Neuronal stem cell (in vitro differentiated cells): ENCODE measurements around the gene RAD52.

Experiments
- DNase-seq: peaks from one replicate; pipeline ENCODE4 v3.0.0-alpha.2; 2013; ENCODE audit warnings: low spot score
- H2AFZ ChIP-seq: one replicate; pipeline ENCODE4 v1.6.1; 2013; ENCODE audit warnings: mild to moderate bottlenecking, low read length, inconsistent platforms
- H2AK5ac ChIP-seq: 2 replicates; pipeline ENCODE4 v1.6.1; 2013; ENCODE audit warnings: low read depth, mild to moderate bottlenecking, inconsistent platforms, low read length, moderate library complexity, mixed read lengths
- H2BK120ac ChIP-seq: 2 replicates; pipeline ENCODE4 v1.6.1; 2013; ENCODE audit warnings: low read depth, mild to moderate bottlenecking, inconsistent platforms, low read length, moderate library complexity, mixed read lengths
- H2BK12ac ChIP-seq: one replicate; pipeline ENCODE4 v1.6.1; 2013; ENCODE audit warnings: low read length, inconsistent platforms
- H2BK15ac ChIP-seq: 2 replicates; pipeline ENCODE4 v1.6.1; 2013; ENCODE audit warnings: mild to moderate bottlenecking, low read length, inconsistent platforms, mixed read lengths
- H2BK5ac ChIP-seq: one replicate; pipeline ENCODE4 v1.6.1; 2013; ENCODE audit warnings: inconsistent platforms, mild to moderate bottlenecking, low read length, moderate library complexity
- H3K14ac ChIP-seq: one replicate; pipeline ENCODE4 v1.6.1; 2013; ENCODE audit warnings: low read length, inconsistent platforms
- H3K18ac ChIP-seq: 2 replicates; pipeline ENCODE4 v1.6.1; 2013; ENCODE audit warnings: low read length, inconsistent platforms
- H3K23ac ChIP-seq: 2 replicates; pipeline ENCODE4 v1.6.1; 2013; ENCODE audit warnings: low read depth, mild to moderate bottlenecking, mixed read lengths, low read length, inconsistent platforms; ENCODE audit not compliant: poor library complexity
- H3K27ac ChIP-seq: replicated peaks from 3 replicates; pipeline ENCODE4 v1.5.1; 2013; ENCODE audit warnings: low read length, inconsistent platforms
- H3K27me3 ChIP-seq, 3 experiments: 2 replicates each; pipeline ENCODE4 v1.6.1; 2013; ENCODE audit warnings: low read length in 3 of 3, mild to moderate bottlenecking in 2 of 3, inconsistent platforms in 1 of 3, low read depth in 1 of 3, mixed read lengths in 1 of 3, moderate library complexity in 1 of 3; ENCODE audit not compliant: control insufficient read depth in 3 of 3, insufficient read depth in 3 of 3
- H3K36me3 ChIP-seq, 2 donors: replicated peaks in 1 of 2; 2 replicates each; pipeline ENCODE4 v1.6.1; 2013; ENCODE audit warnings: low read length in 2 of 2; ENCODE audit not compliant: control insufficient read depth in 2 of 2, insufficient read depth in 2 of 2
- H3K4ac ChIP-seq: 2 replicates; pipeline ENCODE4 v1.6.1; 2013; ENCODE audit warnings: inconsistent platforms, mild to moderate bottlenecking, low read length, moderate library complexity
- H3K4me1 ChIP-seq, 2 donors: 1 replicate in 1 of 2; 2 replicates in 1 of 2; pipeline ENCODE4 v1.6.1; 2013; ENCODE audit warnings: low read length in 2 of 2, low read depth in 1 of 2; ENCODE audit not compliant: control insufficient read depth in 2 of 2, insufficient read depth in 1 of 2
- H3K4me2 ChIP-seq: one replicate; pipeline ENCODE4 v1.6.1; 2013; ENCODE audit warnings: mild to moderate bottlenecking, low read length, inconsistent platforms; ENCODE audit not compliant: insufficient read depth, poor library complexity, severe bottlenecking
- H3K4me3 ChIP-seq, 2 donors: 2 replicates each; pipeline ENCODE4 v1.5.1; 2013; ENCODE audit warnings: low read length in 2 of 2, mild to moderate bottlenecking in 2 of 2, inconsistent platforms in 1 of 2, moderate library complexity in 1 of 2
- H3K79me1 ChIP-seq: one replicate; pipeline ENCODE4 v1.6.1; 2013; ENCODE audit warnings: low read depth, mild to moderate bottlenecking, inconsistent platforms, low read length, moderate library complexity
- H3K9ac ChIP-seq: one replicate; pipeline ENCODE4 v1.6.1; 2013; ENCODE audit warnings: mild to moderate bottlenecking, low read depth, low read length, inconsistent platforms; ENCODE audit not compliant: poor library complexity
- H3K9me3 ChIP-seq, 2 donors: replicated peaks in 1 of 2; 2 replicates each; pipeline versions ENCODE3 to v1.6.1; 2013; ENCODE audit warnings: low read length in 2 of 2, mild to moderate bottlenecking in 2 of 2, inconsistent platforms in 1 of 2, low read depth in 1 of 2, mixed read lengths in 1 of 2, moderate library complexity in 1 of 2; ENCODE audit not compliant: control insufficient read depth in 2 of 2, insufficient read depth in 1 of 2
- H4K8ac ChIP-seq: one replicate; pipeline ENCODE4 v1.6.1; 2013; ENCODE audit warnings: low read depth, mild to moderate bottlenecking, inconsistent platforms, low read length, moderate library complexity
- H4K91ac ChIP-seq: one replicate; pipeline ENCODE4 v1.6.1; 2013; ENCODE audit warnings: low read length, low read depth, mild to moderate bottlenecking, inconsistent platforms; ENCODE audit not compliant: poor library complexity
- WGBS, 2 donors: extraction: QIAGEN DNeasy Blood & Tissue Kit; methylation state at CpG; one replicate each; pipeline ENCODE4 v1.1.7; 2013; ENCODE audit warnings: missing lambda C conversion rate in 2 of 2, mixed read lengths in 1 of 2; ENCODE audit not compliant: insufficient read length in 2 of 2, insufficient replicate concordance in 1 of 2; ENCODE audit errors: extremely low coverage in 2 of 2; 5-methylcytosine and 5-hydroxymethylcytosine counted together

Gene RAD52

GRCh38 chr12:981176-981828, 31.8 kb upstream of the RAD52 start:
- H3K79me1 ChIP-seq, result no peaks in the 10 kb centered on the region
- no peak overlapping the region for H4K8ac ChIP-seq
- no peak overlapping the region for H2BK12ac ChIP-seq
- no peaks in the 10 kb centered on the region for H3K27me3 ChIP-seq
- no peaks in the 10 kb centered on the region for H3K9me3 ChIP-seq
- H2AFZ ChIP-seq, result no peak overlapping the region
- no peak overlapping the region for H3K4me2 ChIP-seq
- H3K18ac ChIP-seq, result no peak overlapping the region
- no peaks in the 10 kb centered on the region for H3K4me1 ChIP-seq
- no peak overlapping the region for H2BK15ac ChIP-seq
- H3K9ac ChIP-seq, result no peak overlapping the region
- no peaks in the 10 kb centered on the region for H3K36me3 ChIP-seq
- H3K4me3 ChIP-seq, result no peak overlapping the region
- no peak overlapping the region for H3K14ac ChIP-seq
- no peak overlapping the region for H2BK5ac ChIP-seq
- H3K23ac ChIP-seq, result no peak overlapping the region
- no peak overlapping the region for H2AK5ac ChIP-seq
- WGBS, 2 donors, result no CpG with 5 or more reads among the region's 8 CpGs
- no peak overlapping the region for H3K4ac ChIP-seq
- no peak overlapping the region for H2BK120ac ChIP-seq
- no peak for DNase-seq
- no peak overlapping the region for H3K27ac ChIP-seq
- H4K91ac ChIP-seq, result no peak overlapping the region

GRCh38 chr12:979349-979748, 29.9 kb upstream of the RAD52 start:
- DNase-seq, result no peak
- H2BK120ac ChIP-seq, result no peak overlapping the region
- H3K36me3 ChIP-seq, result no peaks in the 10 kb centered on the region
- no peak overlapping the region for H3K18ac ChIP-seq
- no peaks in the 10 kb centered on the region for H3K9me3 ChIP-seq
- no peak overlapping the region for H4K8ac ChIP-seq
- no peak overlapping the region for H3K27ac ChIP-seq
- H2BK15ac ChIP-seq, result no peak overlapping the region
- H3K4me2 ChIP-seq, result no peak overlapping the region
- H2BK12ac ChIP-seq, result no peak overlapping the region
- H3K79me1 ChIP-seq, result no peaks in the 10 kb centered on the region
- no peak overlapping the region for H3K14ac ChIP-seq
- no peak overlapping the region for H2AK5ac ChIP-seq
- H2AFZ ChIP-seq, result no peak overlapping the region
- no peak overlapping the region for H3K9ac ChIP-seq
- H3K4ac ChIP-seq, result no peak overlapping the region
- no peaks in the 10 kb centered on the region for H3K27me3 ChIP-seq
- no peak overlapping the region for H4K91ac ChIP-seq
- H3K23ac ChIP-seq, result no peak overlapping the region
- WGBS, 2 donors, result no CpG with 5 or more reads among the region's 5 CpGs
- no peaks in the 10 kb centered on the region for H3K4me1 ChIP-seq
- no peak overlapping the region for H2BK5ac ChIP-seq
- no peak overlapping the region for H3K4me3 ChIP-seq

- Histone ChIP-seq H3K4ac (no peak overlapping the region), H4K91ac (no peak overlapping the region)
- DNase-seq, result no peak
These were observed 27.7 kb upstream of the RAD52 start for GRCh38 chr12:977156-977555.

GRCh38 chr12:976644-977043, 27.1 kb upstream of the RAD52 start:
- Histone ChIP-seq H2BK120ac (no peak overlapping the region), H2BK5ac (no peak overlapping the region), H3K9ac (no peak overlapping the region), H2AFZ (no peak overlapping the region), H3K27ac (no peak overlapping the region), H3K4me1 (no peaks in the 10 kb centered on the region), H4K91ac (no peak overlapping the region), H3K36me3 (no peaks in the 10 kb centered on the region), H2AK5ac (no peak overlapping the region), H3K27me3 (no peaks in the 10 kb centered on the region), H4K8ac (no peak overlapping the region), H3K4ac (no peak overlapping the region), H3K18ac (no peak overlapping the region), H3K4me3 (no peak overlapping the region), H3K79me1 (no peaks in the 10 kb centered on the region), H3K14ac (no peak overlapping the region), H2BK12ac (no peak overlapping the region), H3K23ac (no peak overlapping the region), H2BK15ac (no peak overlapping the region), H3K9me3 (no peaks in the 10 kb centered on the region), H3K4me2 (no peak overlapping the region)
- DNase-seq, result no peak
- WGBS, 2 donors, result no CpG with 5 or more reads among the region's 6 CpGs

More at GRCh38 chr12:977156-977555, 27.7 kb upstream of the RAD52 start:
- Histone ChIP-seq H3K18ac (no peak overlapping the region), H3K14ac (no peak overlapping the region), H2BK120ac (no peak overlapping the region), H3K4me3 (no peak overlapping the region), H3K79me1 (no peaks in the 10 kb centered on the region), H2BK12ac (no peak overlapping the region), H2AFZ (no peak overlapping the region), H3K27ac (no peak overlapping the region), H3K9me3 (no peaks in the 10 kb centered on the region), H3K9ac (no peak overlapping the region), H3K36me3 (no peaks in the 10 kb centered on the region), H3K23ac (no peak overlapping the region), H2BK15ac (no peak overlapping the region), H4K8ac (no peak overlapping the region), H2AK5ac (no peak overlapping the region), H3K27me3 (no peaks in the 10 kb centered on the region), H3K4me1 (no peaks in the 10 kb centered on the region), H3K4me2 (no peak overlapping the region), H2BK5ac (no peak overlapping the region)
- no CpG with 5 or more reads among the region's 4 CpGs for WGBS, 2 donors
